Hematopoietic multipotent progenitor cell (in vitro differentiated cells): Measurements from ENCODE around the gene NSUN6. TPM values are rescaled to one million over a fixed set of nuclear protein-coding genes. Genes with fewer than 3 reads are reported as not detected.

ENCODE experiments used
- DNase-seq, 3 donors: peaks; one replicate each; pipeline ENCODE4 v3.0.0-alpha.2; 2011 to 2015; ENCODE audit warnings: low read depth in 2 of 3, low spot score in 2 of 3
- total RNA-seq: library from RNA; depleted of rRNA; stranded (reverse); fragments of >200 nt; gene quantifications from one replicate; pipeline ENCODE4 v1.2.3, GENCODE V29; 2012

The NSUN6 gene
- total RNA-seq, 1 donor = 12.1 TPM

DNA sequence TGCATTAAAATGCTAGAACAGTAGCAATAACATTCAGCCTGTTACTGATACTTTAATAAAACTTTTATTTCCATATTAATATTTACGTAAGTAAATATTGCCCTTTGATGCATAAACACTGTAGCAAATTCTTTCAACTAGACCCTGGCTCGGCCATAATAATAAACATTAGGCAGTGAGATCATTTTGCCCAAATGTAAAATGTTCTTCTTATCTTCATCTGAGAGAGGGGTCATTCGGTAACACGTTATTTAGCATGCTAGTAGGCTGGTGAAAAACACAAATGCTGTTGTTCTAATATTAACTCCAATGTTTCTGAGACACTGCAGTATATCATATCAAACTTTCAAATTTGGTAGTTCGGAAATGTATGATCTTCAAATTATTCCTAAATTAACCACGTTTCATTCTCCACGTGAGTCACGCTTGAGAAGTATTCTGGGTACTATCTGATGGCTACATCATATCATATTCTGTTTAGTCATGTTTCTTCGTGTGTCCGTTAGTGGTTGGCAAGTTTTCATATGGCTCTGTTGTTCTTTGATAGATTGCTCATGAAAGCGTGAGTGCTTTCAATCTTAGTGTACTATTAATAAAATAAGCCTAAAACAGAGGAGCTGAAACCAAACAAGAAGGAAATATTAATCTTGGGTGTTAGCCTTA is 145.8 kb downstream of the NSUN6 start:
- DNase-seq = no peak

DNA sequence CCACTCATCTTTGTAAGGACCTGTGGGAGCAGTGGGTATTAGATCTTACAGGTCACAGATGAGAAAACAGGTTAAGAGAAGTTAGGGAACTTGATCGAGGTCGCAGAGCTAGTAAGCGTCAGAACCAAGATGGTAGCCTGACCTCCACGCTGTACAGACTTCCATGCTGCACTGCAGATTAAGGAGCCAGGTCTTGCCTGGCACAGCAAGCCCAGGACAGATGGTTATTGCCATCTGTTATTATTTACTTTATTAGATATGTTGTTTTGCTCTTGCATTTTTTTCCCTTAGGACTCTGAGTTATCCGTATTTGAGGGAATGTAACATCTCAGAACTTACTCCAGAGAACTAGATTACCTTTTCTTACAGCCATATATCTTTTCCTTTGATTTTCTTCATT is 147.2 kb downstream of the NSUN6 start:
- no peak for DNase-seq

DNA sequence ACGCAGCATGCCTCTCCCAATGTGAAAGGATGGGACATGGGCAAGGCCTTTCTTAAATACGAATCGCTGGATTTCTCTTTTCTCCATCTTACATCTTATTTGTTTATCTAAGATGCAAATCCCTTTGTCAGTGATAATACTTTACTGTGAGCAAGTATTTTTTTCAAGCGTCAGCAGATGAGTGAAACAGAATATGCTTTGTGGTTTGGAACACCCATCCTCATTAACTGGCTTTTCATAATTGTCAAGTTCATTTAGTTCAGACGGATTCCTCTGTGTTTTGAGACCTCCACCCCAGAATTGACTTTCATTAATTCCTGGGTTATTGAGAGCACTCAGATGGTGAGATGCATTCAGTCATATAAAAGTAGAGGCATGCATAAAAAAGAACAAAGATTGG is 149.8 kb downstream of the NSUN6 start:
- DNase-seq = no peak

DNA sequence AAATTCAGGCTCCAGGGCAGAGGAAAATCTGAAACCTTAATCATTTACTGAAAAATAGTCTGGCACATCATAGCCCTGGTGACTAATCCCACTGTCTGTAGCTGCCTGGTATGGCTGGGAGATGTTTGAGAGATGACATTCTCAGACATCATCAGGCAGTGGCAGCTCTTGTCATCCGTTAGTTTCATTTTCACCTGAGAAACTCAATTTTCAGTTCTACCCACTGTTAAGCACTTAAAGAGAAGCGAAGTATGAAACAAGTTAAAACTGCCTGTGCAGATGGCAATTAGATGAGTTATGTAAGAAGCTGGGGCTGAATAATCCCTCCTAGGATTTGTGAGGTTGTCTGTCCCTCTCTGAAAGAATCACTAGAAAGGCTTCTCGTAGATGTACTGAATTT is 150.2 kb downstream of the NSUN6 start:
- no peak for DNase-seq

DNA sequence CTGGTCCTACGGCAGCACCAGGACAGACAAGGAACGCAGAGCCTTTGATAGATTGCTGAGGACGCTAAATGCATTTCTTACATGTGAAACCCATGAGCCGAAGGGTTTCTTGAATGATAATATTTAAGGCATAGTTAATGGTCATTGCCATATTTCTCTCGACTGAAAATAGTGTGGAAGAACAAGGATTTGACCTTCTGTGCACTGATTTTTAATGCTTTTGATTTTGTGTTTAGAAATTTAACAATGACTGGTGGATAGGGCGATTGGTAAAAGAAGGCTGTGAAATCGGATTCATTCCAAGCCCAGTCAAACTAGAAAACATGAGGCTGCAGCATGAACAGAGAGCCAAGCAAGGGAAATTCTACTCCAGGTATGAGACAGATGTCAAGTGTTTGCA is 150.8 kb downstream of the NSUN6 start:
- no peak for DNase-seq

DNA sequence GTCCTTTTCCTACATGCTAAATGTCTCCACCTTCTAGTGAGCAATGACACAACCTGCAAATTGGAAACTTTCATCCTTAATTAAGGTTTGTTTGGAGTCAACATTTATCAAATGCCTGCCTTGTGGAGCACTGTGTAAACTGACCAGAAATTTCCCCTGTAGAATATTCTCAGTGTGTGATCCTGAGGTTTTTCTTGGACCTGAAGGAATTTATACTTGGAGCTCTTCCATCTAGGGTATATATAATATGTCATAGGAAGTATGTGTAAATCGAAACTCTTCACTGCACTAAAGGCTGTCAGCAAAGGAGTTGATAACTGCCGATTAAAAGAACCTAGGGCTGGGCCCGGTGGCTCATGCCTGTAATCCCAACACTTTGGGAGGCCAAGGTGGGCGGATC is 152.4 kb downstream of the NSUN6 start:
- DNase-seq = no peak

DNA sequence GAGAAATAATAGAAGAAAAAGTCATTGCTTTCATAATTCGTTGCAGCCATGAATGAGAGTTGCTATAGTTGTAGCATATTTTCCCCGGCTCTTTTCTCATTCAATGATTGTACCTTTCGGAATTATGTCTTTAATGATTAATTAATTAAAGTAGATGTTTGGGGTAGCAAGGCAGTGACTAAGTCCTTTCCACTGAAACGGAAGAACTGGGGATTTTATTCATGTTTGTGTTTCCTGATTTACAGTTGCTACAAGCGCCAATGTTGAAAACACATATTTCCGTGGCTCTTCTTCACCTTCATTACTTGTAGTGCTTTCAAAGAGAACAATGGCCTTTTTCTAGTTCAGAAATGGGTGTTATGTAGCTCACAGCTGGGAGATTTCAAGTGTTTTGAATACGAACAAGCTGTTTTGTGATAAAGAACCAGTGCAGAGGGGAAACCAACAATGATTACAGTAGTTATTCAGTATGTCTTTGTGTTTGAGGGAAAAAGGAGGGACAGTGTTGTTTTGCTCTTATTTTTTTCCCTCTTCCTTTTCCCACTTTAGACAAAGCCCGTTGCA is 153.5 kb downstream of the NSUN6 start:
- no peak for DNase-seq

Other genes with a start within 250 kb of the NSUN6 start
- gene ARL5B, start 7.8 kb upstream of the NSUN6 start, total RNA-seq = 9.2 TPM